Stimulated activated CD4-positive, alpha-beta T cell treated with anti-CD3 and anti-CD28 coated beads, Interleukin-15, amount 100 ng/mL, for 24 hours (primary cell): ENCODE measurements around the gene TAP1.
"Not testable (repeated sequence)": the region's sequence is repeated elsewhere in the genome, so short reads cannot be mapped to it uniquely, and the experiment has no call there.

Experiments
- DNase-seq: peaks from one replicate; pipeline ENCODE4 v3.0.0-alpha.2; 2020

The TAP1 gene, protein sequence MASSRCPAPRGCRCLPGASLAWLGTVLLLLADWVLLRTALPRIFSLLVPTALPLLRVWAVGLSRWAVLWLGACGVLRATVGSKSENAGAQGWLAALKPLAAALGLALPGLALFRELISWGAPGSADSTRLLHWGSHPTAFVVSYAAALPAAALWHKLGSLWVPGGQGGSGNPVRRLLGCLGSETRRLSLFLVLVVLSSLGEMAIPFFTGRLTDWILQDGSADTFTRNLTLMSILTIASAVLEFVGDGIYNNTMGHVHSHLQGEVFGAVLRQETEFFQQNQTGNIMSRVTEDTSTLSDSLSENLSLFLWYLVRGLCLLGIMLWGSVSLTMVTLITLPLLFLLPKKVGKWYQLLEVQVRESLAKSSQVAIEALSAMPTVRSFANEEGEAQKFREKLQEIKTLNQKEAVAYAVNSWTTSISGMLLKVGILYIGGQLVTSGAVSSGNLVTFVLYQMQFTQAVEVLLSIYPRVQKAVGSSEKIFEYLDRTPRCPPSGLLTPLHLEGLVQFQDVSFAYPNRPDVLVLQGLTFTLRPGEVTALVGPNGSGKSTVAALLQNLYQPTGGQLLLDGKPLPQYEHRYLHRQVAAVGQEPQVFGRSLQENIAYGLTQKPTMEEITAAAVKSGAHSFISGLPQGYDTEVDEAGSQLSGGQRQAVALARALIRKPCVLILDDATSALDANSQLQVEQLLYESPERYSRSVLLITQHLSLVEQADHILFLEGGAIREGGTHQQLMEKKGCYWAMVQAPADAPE

DNA sequence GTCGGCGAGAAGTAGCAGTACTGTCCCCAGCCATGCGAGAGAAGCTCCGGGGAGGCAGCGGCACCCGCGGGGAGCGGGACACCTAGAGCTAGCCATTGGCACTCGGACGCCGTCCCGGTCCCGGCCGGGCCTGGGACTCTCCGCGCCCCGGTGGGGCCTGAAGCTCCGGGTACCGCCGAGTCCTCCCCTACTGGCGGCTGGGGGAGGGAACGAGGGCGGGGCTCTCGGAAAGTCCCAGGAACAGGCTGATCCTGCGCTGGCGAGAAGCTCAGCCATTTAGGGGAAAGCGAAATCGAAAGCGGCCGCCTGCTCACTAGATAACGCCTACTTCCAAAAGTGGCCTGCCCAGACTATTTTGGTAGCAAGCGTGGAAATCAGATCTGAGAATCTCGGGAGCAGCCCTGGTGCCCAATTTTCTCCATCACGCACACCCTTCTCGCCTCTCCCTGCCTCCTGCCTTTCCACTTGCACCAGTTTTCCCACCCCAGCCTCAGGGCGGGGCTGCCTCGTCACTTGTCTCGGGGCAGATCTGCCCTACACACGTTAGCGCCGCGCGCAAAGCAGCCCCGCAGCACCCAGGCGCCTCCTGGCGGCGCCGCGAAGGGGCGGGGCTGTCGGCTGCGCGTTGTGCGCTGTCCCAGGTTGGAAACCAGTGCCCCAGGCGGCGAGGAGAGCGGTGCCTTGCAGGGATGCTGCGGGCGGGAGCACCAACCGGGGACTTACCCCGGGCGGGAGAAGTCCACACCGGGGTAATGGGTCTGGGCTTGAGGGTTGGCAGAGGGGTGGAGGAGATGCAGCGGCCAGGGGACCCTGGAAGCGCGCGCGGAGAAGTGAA, at the start of gene TAP1, which contains the start of gene PSMB9:
Gene TAP1 (minus strand): TSS at position 164 of the 835 bp plus-strand sequence. CDS start 68 bp downstream, at position 96.
Gene PSMB9 (plus strand): TSS at position 652 of the 835 bp plus-strand sequence. CDS start 38 bp downstream, at position 690.
- DNase-seq = peak; percentile 98

DNA sequence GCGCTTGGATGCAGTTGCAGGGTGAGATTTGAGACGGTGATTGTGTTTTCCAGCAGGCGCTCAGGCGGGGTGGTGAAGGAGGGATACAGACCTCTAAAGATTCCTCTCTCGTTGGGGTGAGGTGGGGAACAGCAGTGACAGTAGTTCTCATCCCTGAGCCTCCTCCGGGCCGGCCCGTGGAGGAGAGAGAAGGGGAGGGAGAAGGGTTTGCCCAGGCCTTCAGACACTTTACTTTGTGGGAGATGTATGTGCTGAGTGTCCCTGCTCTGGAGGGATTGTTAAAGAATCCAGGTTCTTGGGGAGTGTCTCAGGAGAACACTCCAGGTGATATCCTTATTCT, 41.5 kb upstream of the TAP1 start:
- no peak for DNase-seq

DNA sequence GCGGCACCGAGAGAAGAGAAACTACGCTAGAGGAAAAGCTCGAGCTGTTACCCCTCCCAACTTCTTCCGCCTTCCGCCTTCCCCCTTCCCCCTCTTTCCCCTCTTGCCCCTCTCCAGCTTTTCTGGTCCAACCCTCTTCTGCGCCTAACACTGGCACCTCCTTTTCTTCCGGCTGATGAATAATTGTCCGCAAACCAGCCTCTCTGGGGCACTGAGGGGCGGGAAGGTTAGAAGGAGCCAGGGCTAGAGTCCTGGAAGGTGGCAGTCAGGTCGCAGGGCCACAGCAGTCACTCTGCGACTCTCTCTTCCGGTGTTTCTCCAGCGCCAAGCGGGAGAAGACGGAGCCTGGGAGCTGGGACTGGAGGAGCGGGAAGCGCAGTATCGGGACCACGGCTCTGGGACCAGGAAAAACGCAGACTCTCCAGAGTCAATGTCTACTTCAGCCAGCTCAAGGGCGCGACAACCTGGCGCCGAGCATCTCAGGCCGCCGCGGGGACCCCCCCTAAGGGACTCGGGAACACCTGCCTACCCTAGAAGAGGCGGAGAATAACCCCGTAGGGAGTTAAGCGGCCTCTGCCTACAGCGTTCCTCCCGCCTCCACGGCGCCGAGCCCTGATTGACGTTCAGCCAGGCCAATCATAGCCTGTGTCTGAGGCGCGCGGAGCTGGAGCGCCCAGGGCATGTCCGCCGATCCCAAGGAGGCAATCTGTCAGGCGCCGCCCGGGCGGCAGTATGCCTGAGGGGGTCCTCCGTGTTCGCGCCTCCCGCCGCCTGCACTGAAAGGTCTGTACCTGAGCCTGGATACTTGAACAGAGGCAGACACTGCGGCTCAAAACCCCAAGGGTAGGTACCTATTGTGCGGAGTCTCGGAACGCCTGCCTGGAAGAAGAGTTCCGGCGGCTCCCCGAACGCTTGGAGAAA, 40.8 kb upstream of the TAP1 start:
- DNase-seq = peak; percentile 96

DNA sequence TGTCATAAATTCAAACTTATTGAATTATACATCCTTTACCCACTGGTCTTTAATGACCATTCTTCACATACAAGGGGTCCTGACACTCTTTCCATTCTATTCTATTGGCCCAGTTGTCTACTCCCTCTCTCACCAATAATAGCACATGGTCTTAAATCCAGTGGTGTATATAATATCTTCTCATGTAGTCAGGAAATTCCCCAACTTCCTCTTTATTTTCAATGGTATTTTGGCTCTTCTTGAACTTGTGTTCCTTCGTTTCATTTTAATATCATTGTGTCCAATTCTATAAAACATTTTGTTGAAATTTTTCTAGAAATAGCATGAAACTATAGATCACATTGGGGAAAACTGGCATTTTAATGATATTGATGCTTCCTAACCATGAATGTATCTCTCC, 37.3 kb upstream of the TAP1 start:
- DNase-seq = no peak

DNA sequence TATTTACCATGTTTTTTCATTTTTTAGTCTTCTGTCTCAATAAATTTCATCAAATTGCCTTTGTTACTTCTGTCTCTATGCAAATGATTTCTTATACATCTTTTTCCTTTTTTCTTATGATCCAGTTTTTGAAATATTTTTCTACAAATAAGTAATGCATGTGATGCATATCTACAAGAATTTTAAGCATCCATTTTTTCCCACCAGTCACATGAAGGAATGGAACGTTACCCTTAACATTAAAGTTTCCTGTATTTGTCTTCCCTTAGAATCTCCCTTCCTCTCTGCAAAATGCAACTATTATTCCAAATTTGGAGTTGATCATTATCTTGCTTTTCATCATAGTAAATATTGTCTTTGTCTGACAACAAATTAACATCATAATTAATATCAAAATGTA, 36.0 kb upstream of the TAP1 start:
- no peak for DNase-seq

DNA sequence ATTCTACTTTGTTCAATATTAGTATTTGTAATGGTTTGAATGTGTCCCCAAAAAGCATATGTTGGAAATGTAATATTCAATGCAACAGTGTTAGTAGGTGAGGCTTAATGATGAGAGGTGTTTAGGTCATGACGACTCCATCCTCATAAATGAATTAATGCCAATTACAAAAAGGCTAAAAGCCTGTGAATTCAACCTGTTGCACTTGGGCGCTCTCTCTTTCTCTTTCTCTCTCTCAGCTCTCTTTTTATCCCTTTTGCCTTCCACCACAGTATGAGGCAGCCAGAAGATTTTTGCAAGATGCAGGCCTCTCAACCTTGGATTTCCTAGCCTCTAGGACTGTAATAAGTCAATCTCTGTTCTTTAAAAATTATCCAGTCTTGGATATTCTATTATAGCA, 35.1 kb upstream of the TAP1 start:
- DNase-seq = no peak

DNA sequence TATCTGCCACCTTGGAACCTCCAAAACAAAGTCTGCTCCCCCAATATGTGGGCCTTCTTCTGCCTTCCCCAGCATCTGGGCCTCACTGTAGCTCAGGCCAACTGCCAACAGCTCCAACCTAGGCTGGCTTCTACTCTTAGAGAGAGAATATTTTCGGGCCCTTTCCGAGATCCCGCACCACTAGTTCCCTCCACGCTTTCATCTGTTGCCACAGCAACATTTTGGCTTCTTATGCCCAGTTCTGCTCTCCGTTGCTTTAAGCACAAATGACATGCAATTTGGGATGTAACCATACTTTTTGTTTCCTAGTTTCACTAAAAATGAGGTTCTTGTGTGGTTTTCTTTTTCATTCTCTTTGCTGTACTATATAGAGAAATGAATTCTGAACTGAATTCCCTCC, 34.1 kb upstream of the TAP1 start:
- DNase-seq = no peak

DNA sequence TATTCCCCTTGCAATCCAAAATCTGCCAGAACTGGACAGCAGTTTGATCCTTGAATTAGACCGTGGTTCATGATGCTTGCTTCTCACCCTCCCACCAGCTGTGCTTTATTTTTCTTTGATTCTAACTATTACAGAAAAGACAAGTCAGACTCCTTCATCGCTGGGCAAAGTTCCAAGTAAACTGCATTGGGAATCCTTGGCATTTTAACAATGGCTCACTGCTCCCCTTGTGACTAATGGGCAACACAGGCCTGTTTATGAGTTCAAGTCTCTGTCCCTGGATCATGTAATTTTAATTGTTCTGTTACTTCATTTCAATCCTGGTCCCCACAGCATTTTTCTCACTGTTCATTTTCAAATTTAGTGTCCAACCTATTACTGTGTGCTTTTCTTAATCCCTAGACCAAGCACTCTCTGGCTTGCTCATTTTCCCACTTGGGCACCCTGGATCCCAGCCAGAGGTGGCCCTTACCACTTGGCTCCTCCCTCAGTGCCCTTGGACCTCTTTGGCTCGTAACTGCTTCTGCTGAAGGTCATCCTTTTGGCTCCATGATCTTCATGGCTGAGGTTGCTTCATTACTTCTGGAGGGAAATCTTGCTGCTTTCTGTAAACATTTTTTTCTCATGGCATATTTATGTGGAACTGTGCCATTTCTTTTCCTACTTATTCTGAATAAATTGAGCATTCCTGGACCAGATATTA, 33.3 kb upstream of the TAP1 start:
- no peak for DNase-seq

DNA sequence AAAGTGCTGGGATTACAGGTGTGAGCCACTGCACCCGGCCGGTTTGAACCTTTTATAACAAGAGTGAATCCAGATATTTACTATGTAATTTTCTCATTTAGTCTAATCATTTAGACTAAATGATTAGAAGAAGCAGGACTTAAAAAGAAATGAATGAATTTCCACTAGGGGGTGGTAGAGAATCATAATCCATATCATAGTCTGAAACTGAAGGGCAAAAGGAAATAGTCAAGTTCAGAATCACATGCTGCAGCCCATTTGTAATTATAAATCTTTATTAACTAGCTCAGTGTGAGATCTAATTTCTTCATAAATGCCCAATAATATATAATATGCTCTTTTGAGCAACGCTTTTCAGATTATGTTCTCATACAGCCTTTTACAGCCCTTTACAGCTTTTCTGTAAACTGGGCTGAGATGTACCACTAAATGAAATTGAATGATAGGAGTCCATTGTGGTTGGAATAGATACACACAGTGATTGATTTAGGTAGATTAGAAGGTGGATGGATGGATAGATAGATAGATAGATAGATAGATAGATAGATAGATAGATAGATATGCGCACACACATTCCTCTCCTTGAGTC, 32.3 kb upstream of the TAP1 start:
- DNase-seq = no peak

DNA sequence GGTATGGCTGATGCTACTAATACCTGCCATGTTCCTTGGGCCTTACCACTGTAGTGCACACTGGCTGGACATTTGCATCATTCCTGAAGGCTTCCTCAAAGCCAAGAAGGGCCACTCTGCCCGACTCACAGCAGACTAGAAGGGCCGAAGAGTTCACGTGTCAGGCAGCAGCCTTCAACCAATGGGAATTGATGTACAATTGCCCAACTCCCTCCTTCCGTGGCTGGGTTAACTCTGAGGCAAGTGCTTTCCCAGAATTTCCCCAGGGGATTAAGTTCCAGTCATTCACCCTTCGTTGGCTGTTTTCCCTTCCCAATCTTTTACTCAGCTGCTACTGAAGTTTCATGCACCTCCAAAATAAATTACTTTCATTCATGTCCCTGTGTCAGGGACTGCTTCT, 30.3 kb upstream of the TAP1 start:
- DNase-seq = no peak

DNA sequence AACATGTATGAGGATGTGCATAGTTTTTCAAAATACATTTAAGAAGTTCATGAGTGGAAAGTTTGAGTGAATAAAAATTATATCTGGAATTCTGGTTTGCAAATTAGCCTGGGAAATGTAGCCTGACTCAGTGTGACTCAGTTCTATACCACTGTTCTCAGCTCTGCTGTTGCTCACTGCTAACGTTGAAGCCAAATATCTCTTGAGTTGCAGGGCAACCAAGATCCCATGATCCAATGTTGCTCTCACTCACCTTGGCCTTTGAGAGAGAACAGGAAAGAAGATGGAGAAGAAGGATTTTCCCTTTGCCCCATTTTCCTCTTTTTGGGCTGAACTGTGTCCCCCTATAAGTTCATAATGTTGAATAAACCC, 29.4 kb upstream of the TAP1 start:
- DNase-seq = no peak

DNA sequence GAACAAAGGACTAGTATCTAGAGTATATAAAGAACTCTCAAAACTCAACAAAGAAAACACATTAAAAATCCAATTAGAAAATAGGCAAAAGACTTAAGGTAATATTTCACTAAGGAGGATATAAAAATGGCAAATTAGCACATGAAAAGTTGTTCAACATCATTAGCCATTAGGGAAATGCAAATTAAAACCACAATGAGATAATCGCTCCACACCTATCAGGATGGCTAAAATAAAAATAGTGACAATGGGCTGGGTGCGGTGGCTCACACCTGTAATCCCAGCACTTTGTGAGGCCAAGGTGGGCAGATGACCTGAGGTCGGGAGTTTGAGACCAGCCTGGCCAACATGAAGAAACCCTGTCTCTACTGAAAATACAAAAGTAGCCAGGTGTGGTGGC, 27.5 kb upstream of the TAP1 start:
- not testable (repeated sequence) for DNase-seq

DNA sequence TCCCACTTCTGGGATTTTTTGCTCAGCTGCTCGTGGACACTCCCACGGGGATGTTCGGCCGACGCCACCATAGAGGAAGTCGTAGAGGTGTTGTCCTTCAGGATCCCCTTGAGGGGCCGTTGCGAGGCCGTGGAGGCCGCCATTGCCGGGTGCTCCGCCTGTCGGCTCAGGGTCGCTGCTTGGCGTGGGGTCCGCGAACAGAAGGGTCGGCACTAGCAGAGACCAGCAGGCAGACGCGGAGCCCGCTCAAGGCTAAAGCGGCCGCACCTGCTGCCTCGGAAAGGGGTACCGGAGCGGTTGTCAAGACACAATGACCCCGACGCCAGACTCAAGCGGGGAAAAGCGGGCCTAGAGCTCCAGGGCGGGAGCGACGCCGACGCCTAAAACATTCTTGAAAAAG, 26.2 kb upstream of the TAP1 start:
- DNase-seq = no peak

DNA sequence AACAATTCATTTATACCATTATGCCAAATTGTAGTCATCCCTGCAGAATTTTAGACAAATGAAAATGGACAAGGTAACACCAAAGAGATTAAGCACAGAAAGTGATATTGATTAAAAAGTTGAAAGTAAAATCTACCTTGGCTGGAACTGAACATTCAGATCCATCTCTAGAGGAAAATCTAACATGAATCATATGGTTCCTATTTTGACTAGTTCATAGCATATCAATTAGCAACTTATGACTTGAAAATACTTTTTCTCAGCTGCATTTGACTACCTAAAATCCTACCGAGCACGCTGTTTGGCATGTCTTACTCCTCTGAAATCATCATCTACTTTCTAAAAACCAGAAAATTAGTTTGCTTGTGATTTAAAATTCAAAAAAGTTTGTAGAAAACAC, 23.1 kb upstream of the TAP1 start:
- DNase-seq = no peak

DNA sequence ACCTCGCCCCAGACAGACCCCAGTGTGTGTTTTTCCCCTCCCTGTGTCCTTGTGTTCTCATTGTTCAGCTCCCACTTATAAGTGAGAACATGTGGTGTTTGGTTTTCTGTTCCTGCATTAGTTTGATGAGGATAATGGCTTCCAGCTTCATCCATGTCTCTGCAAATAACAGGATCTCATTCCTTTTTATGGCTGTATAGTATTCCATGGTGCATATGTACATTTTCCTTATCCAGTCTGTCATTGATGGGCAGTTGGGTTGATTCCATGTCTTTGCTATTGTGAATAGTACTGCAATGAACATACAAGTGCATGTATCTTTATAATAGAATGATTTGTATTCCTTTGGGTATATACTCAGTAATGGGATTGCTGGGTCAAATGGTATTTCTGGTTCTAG, 20.4 kb upstream of the TAP1 start:
- not testable (repeated sequence) for DNase-seq

DNA sequence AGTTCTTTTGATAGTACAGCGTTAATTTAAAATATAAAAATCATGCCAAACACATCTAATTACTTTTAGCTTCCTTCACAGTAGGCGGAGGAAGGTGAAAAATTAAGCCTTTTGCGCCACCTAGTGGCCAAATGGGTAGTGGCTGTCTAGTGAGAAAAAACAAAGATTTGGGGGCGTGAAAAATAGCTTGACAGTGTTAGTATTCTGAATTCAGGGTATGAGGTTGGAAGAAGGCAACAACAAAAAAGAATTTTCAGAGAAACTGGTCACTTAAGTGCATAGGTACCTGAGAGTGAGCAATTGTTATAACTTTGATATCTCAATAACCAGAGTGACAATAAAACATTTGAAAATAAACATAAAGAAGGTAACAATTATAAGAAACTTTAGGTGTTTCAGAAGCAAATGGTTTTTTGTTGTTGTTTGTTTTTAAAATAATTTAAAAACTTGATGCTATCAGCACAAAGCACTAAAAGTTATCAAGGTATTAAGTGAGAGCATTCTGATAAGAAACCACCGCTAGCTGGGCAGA, 14.8 kb upstream of the TAP1 start:
- DNase-seq = peak; percentile 90

DNA sequence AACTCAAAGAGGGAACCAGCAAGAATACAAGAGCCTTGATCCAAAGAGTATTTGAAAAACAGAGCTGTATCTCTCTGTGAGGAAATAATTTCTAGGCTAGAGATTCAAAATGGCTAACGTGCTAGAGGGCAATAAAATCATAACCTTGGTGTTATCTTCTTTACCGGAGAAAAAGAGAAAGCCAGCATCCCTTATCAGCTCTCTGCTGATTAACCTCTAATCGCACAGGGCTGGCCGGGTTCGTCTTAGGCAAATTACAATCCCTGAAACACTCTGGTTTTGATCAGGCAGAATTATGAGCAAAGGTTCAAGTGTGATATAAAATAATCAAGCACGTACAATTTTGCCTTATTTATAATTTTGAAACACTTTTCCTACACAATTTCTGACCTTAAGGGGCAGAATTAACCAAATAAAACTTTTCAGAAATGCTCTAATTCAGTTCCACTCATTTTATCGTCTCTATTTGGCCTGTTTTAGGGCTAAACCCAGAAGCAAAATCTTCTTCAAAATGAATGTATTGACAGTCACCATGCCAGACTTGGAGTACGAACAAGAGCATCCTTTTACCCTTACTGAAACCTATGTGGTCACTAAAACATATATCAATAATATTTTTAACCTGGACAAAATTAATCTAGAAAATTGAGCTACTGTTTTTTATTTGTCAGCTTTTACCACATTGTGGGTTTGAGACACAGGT, 14.2 kb upstream of the TAP1 start:
- no peak for DNase-seq

DNA sequence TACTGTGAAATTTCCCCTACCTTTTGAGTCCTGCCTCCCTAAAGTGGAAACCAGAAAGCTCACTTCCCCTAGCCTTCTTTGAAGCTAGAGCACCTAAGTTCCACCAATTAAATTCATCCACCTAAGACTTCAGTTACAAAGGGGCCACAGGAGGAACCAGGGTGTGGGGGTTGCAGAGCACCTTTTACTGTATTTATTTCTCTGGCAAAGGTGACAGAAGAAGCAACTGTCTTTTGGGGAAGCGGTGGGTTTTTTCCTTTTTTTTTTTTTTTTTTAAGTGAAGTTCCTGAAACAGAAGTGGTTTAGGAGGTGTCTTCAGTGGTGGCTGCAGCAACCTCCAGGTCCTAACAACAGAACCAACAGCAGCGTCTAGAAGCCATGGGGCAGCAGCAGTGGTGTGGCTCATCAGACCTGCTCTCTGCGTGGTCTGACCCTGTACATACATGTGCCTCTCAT, 13.5 kb upstream of the TAP1 start:
- no peak for DNase-seq

DNA sequence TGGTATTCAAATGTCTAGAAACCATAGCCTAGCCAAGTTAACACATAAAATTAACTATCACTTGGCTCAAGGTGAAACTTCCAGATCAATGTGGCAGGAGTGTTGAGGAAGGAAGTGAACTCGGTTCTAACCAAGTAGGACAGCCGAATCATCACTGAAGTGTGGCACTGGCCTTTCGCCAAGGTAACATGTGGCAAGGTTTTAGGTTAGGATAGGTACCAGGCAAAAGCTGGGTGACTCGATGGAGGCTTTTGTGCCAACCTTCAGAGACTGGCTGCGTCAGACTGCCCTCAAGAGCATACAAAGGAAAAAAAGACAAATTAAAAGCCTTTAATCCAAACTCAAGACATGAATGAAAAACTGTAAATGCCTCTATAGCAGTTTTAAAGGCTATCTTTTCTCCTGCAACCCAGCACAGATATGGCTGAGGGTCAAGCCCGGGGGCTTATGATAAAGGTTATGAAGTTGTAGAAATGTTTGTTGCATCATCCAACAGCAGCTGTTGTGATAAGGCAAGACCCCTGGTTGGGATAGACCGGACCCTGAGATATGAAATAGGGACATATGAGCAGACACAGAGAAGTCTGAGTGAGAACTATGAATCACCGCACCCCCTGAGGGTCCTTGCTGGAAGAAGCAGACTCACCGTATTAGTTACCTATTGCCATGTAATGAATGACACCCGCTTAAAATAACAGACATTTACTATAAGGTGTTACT, 12.4 kb upstream of the TAP1 start:
- DNase-seq = no peak

DNA sequence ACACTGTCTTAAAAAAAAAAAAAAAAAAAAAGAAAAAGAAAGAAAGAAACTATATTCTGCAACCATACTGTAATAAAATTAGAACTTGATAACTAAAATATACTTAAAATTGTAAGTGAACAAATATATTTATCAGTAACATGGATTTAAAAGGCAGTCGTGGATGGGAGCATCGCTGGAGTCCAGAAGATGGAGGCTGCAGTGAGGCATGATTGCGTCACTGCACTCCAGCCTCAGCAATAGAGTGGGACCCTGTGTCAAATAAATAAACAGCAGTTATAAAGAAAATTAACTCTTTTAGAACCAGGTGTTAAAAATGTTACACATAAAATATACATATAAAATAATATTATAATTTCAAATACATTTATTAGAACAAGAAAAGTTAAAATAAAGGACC, 9.2 kb upstream of the TAP1 start:
- no peak for DNase-seq
